Upper lobe of right lung (tissue), 1 donor: ENCODE data around the gene HES3. TPM values are rescaled to one million over a fixed set of nuclear protein-coding genes. Genes with fewer than 3 reads are reported as not detected.

Experiments
- ATAC-seq: fragments of 200-7000 bp; cut with Tn5 transposase; one replicate; pipeline ENCODE4 v1.9.1; 2020; ENCODE audit warnings: mild to moderate bottlenecking, moderate library complexity
- DNase-seq: peaks from one replicate; pipeline ENCODE4 v3.0.0-alpha.2; 2020
- H3K27ac ChIP-seq: fragments of 200-600 bp; one replicate; pipeline ENCODE4 v1.8.0; 2022
- H3K27me3 ChIP-seq: fragments of 200-600 bp; one replicate; pipeline ENCODE4 v1.8.0; 2022; ENCODE audit warnings: mild to moderate bottlenecking
- H3K36me3 ChIP-seq: fragments of 200-600 bp; one replicate; pipeline ENCODE4 v1.8.0; 2022
- H3K4me1 ChIP-seq: fragments of 200-600 bp; one replicate; pipeline ENCODE4 v1.8.0; 2022
- H3K4me3 ChIP-seq: fragments of 200-600 bp; one replicate; pipeline ENCODE4 v1.8.0; 2022; ENCODE audit warnings: mild to moderate bottlenecking
- H3K9me3 ChIP-seq: fragments of 200-600 bp; one replicate; pipeline ENCODE4 v1.8.0; 2022
- CTCF ChIP-seq: fragments of 200-600 bp; IDR thresholded peaks from one replicate; pipeline ENCODE4 v1.8.0; 2022; ENCODE audit warnings: antibody characterized with exemption
- intact Hi-C: fragments of 100-400 bp; cut with DNase I; formaldehyde crosslinking; loops from one replicate; pipeline ENCODE4 v1.11.0; 2022
- total RNA-seq: library from RNA; stranded (reverse); fragmentation: NEBNext Ultra II Directional; extraction: Animal tissue kit (Norgen Biotek cat#: 25700); gene quantifications from one replicate; pipeline ENCODE4 v1.2.1, GENCODE V29; 2021
- donor health status: DM: no; HTN: yes; CAD: no; lungs with severe emphysema.

The HES3 gene
- total RNA-seq, 1 donor from 2014 or later: not detected

- H3K4me3 ChIP-seq: no peak overlapping the region
- no peak overlapping the region for H3K27ac ChIP-seq
- H3K36me3 ChIP-seq: no peaks in the 10 kb centered on the region
- intact Hi-C loops: loop anchor here (10.0 kb wide), 2 partner anchors 95 to 155 kb away; no protein-coding TSS in a partner anchor
- peaks cover 19% of the 10 kb centered on the region for H3K4me1 ChIP-seq
- no peak for DNase-seq
- TF ChIP-seq CTCF: no peak
- H3K9me3 ChIP-seq: no peaks in the 10 kb centered on the region
- H3K27me3 ChIP-seq: peaks cover 45% of the 10 kb centered on the region
- ATAC-seq: no peak
Observed at GRCh38 chr1:6249739-6250689, 6.0 kb downstream of the HES3 start.

- H3K4me3 ChIP-seq: no peak overlapping the region
- DNase-seq (no peak), ATAC-seq (no peak)
- peaks cover 8% of the 10 kb centered on the region for H3K4me1 ChIP-seq
- no peaks in the 10 kb centered on the region for H3K9me3 ChIP-seq
- H3K36me3 ChIP-seq: no peaks in the 10 kb centered on the region
- H3K27me3 ChIP-seq: peaks cover 34% of the 10 kb centered on the region
- no peak for TF ChIP-seq CTCF
- intact Hi-C loops: no loop called here
- no peak overlapping the region for H3K27ac ChIP-seq
Observed at GRCh38 chr1:6251233-6251632, 7.3 kb downstream of the HES3 start.

GRCh38 chr1:6251681-6252373, 7.8 kb downstream of the HES3 start:
- no peak overlapping the region for H3K27ac ChIP-seq
- H3K4me1 ChIP-seq: peaks cover 7% of the 10 kb centered on the region
- peaks cover 30% of the 10 kb centered on the region for H3K27me3 ChIP-seq
- no peak overlapping the region for H3K4me3 ChIP-seq
- no peaks in the 10 kb centered on the region for H3K36me3 ChIP-seq
- intact Hi-C loops: no loop called here
- ATAC-seq (no peak), DNase-seq (no peak)
- no peaks in the 10 kb centered on the region for H3K9me3 ChIP-seq
- TF ChIP-seq CTCF: no peak

- peaks cover 7% of the 10 kb centered on the region for H3K4me1 ChIP-seq
- H3K9me3 ChIP-seq: no peaks in the 10 kb centered on the region
- DNase-seq (no peak), ATAC-seq (no peak)
- H3K27me3 ChIP-seq: peaks cover 25% of the 10 kb centered on the region
- intact Hi-C loops: no loop called here
- no peak overlapping the region for H3K4me3 ChIP-seq
- no peak for TF ChIP-seq CTCF
- no peaks in the 10 kb centered on the region for H3K36me3 ChIP-seq
- H3K27ac ChIP-seq: no peak overlapping the region
Observed at GRCh38 chr1:6252374-6252710, 8.4 kb downstream of the HES3 start.

- no peaks in the 10 kb centered on the region for H3K9me3 ChIP-seq
- H3K4me3 ChIP-seq: no peak overlapping the region
- intact Hi-C loops: no loop called here
- no peak for ATAC-seq
- H3K27me3 ChIP-seq: peaks cover 15% of the 10 kb centered on the region
- H3K27ac ChIP-seq: no peak overlapping the region
- no peak for DNase-seq
- no peaks in the 10 kb centered on the region for H3K36me3 ChIP-seq
- peaks cover 7% of the 10 kb centered on the region for H3K4me1 ChIP-seq
- no peak for TF ChIP-seq CTCF
Observed at GRCh38 chr1:6253380-6253779, 9.4 kb downstream of the HES3 start.
